DOHH2 (cell line): ENCODE measurements around the gene GPC6.

Experiments used
- H3F3A ChIP-seq: fragments of 200-600 bp; sonication (generic), shearing (Covaris generic); 2 replicates; pipeline ENCODE4 v1.6.0; 2016; ENCODE audit warnings: antibody characterized with exemption, mild to moderate bottlenecking; ENCODE audit not compliant: control insufficient read depth, insufficient read depth
- H3K27ac ChIP-seq: fragments of 200-600 bp; sonication (generic); 2 replicates; pipeline ENCODE4 v1.5.1; 2014; ENCODE audit warnings: low read depth, mild to moderate bottlenecking, low read length, moderate library complexity
- H3K27me3 ChIP-seq: fragments of 200-600 bp; sonication (generic); 2 replicates; pipeline ENCODE4 v1.6.1; 2014; ENCODE audit warnings: mild to moderate bottlenecking, low read length, mixed read lengths; ENCODE audit not compliant: control insufficient read depth
- H3K36me3 ChIP-seq: fragments of 200-600 bp; sonication (generic); 2 replicates; pipeline ENCODE4 v1.6.1; 2014; ENCODE audit warnings: mild to moderate bottlenecking, low read length, moderate library complexity, mixed read lengths; ENCODE audit not compliant: control insufficient read depth
- H3K4me1 ChIP-seq: fragments of 200-600 bp; sonication (generic); 2 replicates; pipeline ENCODE4 v1.6.1; 2014; ENCODE audit warnings: mild to moderate bottlenecking, low read length, mixed read lengths; ENCODE audit not compliant: control insufficient read depth
- H3K4me2 ChIP-seq: fragments of 200-600 bp; sonication (generic); 2 replicates; pipeline ENCODE4 v1.6.0; 2014; ENCODE audit warnings: mild to moderate bottlenecking, low read length, moderate library complexity
- H3K4me3 ChIP-seq: fragments of 200-600 bp; sonication (generic); 2 replicates; pipeline ENCODE4 v1.5.1; 2014; ENCODE audit warnings: mild to moderate bottlenecking, low read length, mixed read lengths
- H3K79me2 ChIP-seq: fragments of 200-600 bp; sonication (generic); 2 replicates; pipeline ENCODE4 v1.6.1; 2014; ENCODE audit warnings: mild to moderate bottlenecking, low read length, mixed read lengths; ENCODE audit not compliant: control insufficient read depth
- H3K9me2 ChIP-seq: fragments of 200-600 bp; sonication (generic); replicated peaks from 2 replicates; pipeline ENCODE4 v1.6.1; 2014; ENCODE audit warnings: mild to moderate bottlenecking, low read length, mixed read lengths; ENCODE audit not compliant: control insufficient read depth
- H3K9me3 ChIP-seq: fragments of 200-600 bp; sonication (generic); 2 replicates; pipeline ENCODE4 v1.6.1; 2014; ENCODE audit warnings: antibody characterized with exemption, low read length, mixed read lengths; ENCODE audit not compliant: control insufficient read depth, insufficient read depth
- H4K20me1 ChIP-seq: fragments of 200-600 bp; sonication (generic); 2 replicates; pipeline ENCODE4 v1.6.0; 2014; ENCODE audit warnings: low read depth, mild to moderate bottlenecking, antibody characterized with exemption, low read length, moderate library complexity; ENCODE audit not compliant: control insufficient read depth, insufficient read depth
- EZH2phosphoT487 ChIP-seq: fragments of 200-600 bp; sonication (generic); IDR thresholded peaks from 2 replicates; pipeline ENCODE4 v1.6.1; 2017; ENCODE audit warnings: borderline replicate concordance, mild to moderate bottlenecking, antibody characterized with exemption, low read length, moderate library complexity, mixed read lengths
- TF ChIP-seq, protein P1 (sequence below): fragments of 200-600 bp; sonication (generic); IDR thresholded peaks from one replicate; pipeline ENCODE4 v1.5.1; 2014; ENCODE audit warnings: antibody characterized with exemption, mild to moderate bottlenecking, low read depth, low read length; ENCODE audit not compliant: poor library complexity, severe bottlenecking

The GPC6 gene

DNA sequence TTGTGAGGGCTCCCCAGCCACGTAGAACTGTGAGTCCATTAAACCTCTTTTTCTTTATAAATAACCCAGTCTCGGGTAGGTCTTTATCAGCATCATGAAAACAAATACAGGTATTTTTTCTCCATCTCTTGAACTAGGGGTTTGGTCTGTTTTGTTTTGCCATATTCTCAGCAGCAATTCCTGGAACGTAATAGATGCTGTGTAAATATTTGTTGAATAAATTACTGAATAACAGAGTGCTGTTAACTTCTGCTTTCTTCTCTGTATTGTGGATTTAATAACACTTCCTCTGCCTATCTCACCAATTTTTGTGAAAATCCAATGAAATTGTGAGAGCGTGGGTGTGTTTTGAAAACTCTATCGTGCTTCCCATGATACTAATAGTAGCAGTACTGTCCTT is 823.4 kb downstream of the GPC6 start:
- H3K9me2 ChIP-seq: no peaks in the 10 kb centered on the region
- H3K9me3 ChIP-seq: no peaks in the 10 kb centered on the region
- no peak overlapping the region for H3K4me2 ChIP-seq
- H4K20me1 ChIP-seq: no peaks in the 10 kb centered on the region
- H3F3A ChIP-seq: no peaks in the 10 kb centered on the region
- no peaks in the 10 kb centered on the region for H3K27me3 ChIP-seq
- TF ChIP-seq EZH2phosphoT487: no peak
- TF ChIP-seq, protein P1, sequence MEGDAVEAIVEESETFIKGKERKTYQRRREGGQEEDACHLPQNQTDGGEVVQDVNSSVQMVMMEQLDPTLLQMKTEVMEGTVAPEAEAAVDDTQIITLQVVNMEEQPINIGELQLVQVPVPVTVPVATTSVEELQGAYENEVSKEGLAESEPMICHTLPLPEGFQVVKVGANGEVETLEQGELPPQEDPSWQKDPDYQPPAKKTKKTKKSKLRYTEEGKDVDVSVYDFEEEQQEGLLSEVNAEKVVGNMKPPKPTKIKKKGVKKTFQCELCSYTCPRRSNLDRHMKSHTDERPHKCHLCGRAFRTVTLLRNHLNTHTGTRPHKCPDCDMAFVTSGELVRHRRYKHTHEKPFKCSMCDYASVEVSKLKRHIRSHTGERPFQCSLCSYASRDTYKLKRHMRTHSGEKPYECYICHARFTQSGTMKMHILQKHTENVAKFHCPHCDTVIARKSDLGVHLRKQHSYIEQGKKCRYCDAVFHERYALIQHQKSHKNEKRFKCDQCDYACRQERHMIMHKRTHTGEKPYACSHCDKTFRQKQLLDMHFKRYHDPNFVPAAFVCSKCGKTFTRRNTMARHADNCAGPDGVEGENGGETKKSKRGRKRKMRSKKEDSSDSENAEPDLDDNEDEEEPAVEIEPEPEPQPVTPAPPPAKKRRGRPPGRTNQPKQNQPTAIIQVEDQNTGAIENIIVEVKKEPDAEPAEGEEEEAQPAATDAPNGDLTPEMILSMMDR: no peak
- no peak overlapping the region for H3K4me3 ChIP-seq
- no peak overlapping the region for H3K27ac ChIP-seq
- H3K36me3 ChIP-seq: no peaks in the 10 kb centered on the region
- H3K79me2 ChIP-seq: no peaks in the 10 kb centered on the region
- H3K4me1 ChIP-seq: no peaks in the 10 kb centered on the region

DNA sequence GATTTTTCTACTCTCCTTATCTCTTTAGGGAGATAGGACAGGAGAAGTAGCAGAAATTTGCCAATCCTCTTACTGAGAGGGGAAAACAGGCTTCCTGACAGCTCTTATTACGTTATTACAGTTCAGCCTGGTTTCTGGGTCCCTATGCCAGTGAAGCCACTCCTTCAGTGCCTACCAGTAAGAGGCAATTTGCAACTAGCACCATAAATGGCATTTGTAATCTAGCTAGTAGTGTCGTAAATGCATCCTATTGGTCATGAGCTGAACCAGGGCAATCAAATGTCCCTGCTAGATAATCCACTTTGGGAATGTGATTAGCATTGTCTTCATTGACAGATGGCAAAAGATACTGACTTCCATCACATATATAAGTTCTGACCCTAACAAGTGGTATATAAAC is 824.1 kb downstream of the GPC6 start:
- TF ChIP-seq EZH2phosphoT487: no peak
- TF ChIP-seq, protein P1: no peak
- no peak overlapping the region for H3K27ac ChIP-seq
- no peaks in the 10 kb centered on the region for H3K9me3 ChIP-seq

GRCh38 chr13:94053986-94054593 is 827.5 kb downstream of the GPC6 start:
- Histone ChIP-seq H3K36me3 (no peaks in the 10 kb centered on the region), H3K9me3 (no peaks in the 10 kb centered on the region), H3K4me1 (no peaks in the 10 kb centered on the region), H3K27me3 (no peaks in the 10 kb centered on the region), H3K79me2 (no peaks in the 10 kb centered on the region), H3K4me2 (no peak overlapping the region), H3K9me2 (no peaks in the 10 kb centered on the region), H3K4me3 (no peak overlapping the region), H3F3A (no peaks in the 10 kb centered on the region), H4K20me1 (no peaks in the 10 kb centered on the region), H3K27ac (no peak overlapping the region)
- TF ChIP-seq, protein P1: no peak
- no peak for TF ChIP-seq EZH2phosphoT487

More for the DNA sequence above, 824.1 kb downstream of the GPC6 start:
- Histone ChIP-seq H3K4me2 (no peak overlapping the region), H3K79me2 (no peaks in the 10 kb centered on the region), H3K27me3 (no peaks in the 10 kb centered on the region), H3K9me2 (no peaks in the 10 kb centered on the region), H4K20me1 (no peaks in the 10 kb centered on the region), H3F3A (no peaks in the 10 kb centered on the region), H3K4me1 (no peaks in the 10 kb centered on the region), H3K36me3 (no peaks in the 10 kb centered on the region), H3K4me3 (no peak overlapping the region)
